ENCODE measurements around the gene PXK. TPM values are rescaled to one million over a fixed set of nuclear protein-coding genes. Genes with fewer than 3 reads are reported as not detected.

Gene PXK
- 31.2 and 35.6 TPM in 2 replicates for total RNA-seq

GRCh38 chr3:58332575-58333188, at the start of gene PXK:
TSS of gene PXK (plus strand) at chr3:58332892. CDS start at chr3:58332989, 97 bp downstream.

GRCh38 chr3:58305882-58306711, 26.6 kb upstream of the PXK start, which contains the start of the genes HTD2 and RPP14:
TSS of gene HTD2 (plus strand) at chr3:58306520. CDS start at chr3:58317614, 11,094 bp downstream.
TSS of gene RPP14 (plus strand) at chr3:58306245. CDS start at chr3:58310330, 4,085 bp downstream.

GRCh38 chr3:58433400-58434167, 100.9 kb downstream of the PXK start, which contains the start of gene PDHB:
TSS of gene PDHB (minus strand) at chr3:58433832. CDS start at chr3:58433809, 23 bp downstream.

Other genes with a start within 250 kb of the PXK start
- not detected in 2 replicates for gene DNASE1L3, start 121.9 kb upstream of the PXK start, total RNA-seq
- gene ABHD6, start 95.1 kb upstream of the PXK start, total RNA-seq = 7.2 and 8.0 TPM in 2 replicates
- 10.6 and 10.7 TPM in 2 replicates for gene RPP14, start 26.6 kb upstream of the PXK start, total RNA-seq
- gene HTD2, start 26.4 kb upstream of the PXK start, total RNA-seq = 4.6 and 5.0 TPM in 2 replicates
- 68.0 and 108 TPM in 2 replicates for gene PDHB, start 100.9 kb downstream of the PXK start, total RNA-seq
- gene KCTD6, start 159.2 kb downstream of the PXK start, total RNA-seq = 10.0 and 10.9 TPM in 2 replicates
- 3.1 and 9.1 TPM in 2 replicates for gene ACOX2, start 204.3 kb downstream of the PXK start, total RNA-seq
- 0.13 and 0.32 TPM in 2 replicates for gene FAM107A, start 244.5 kb downstream of the PXK start, total RNA-seq

All from epithelial cell of alveolus of lung (primary cell).